ENCODE data around the gene CMAS. TPM values are rescaled to one million over a fixed set of nuclear protein-coding genes. Genes with fewer than 3 reads are reported as not detected.

The CMAS gene
- total and polyA plus RNA-seq, 4 donors, result 26.0 to 62.1 (median 38.3) TPM

DNA sequence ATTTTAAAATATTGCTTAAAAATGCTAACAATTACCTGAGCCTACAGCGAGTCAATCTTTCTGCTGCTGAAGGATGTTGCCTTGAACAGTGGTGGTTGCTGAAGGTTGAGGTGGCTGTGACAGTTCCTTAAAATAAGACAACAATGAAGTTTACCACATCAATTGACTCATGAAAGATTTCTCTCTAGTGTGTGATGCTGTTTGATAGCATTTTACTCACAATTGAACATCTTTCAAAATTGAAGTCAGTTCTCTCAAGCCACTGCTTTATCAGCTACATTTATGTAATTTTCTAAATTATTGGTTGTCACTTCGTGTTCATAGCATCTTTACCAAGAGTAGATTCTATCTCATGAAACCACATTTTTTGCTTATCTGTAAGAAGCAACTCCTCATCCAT lies 20.3 kb downstream of the CMAS start:
- peaks cover 0 to 3% (median 0%) of the 10 kb centered on the region in 4 donors for H3K4me1 ChIP-seq (ENCODE audit: control insufficient read depth in 4 of 4, insufficient read depth in 4 of 4, low read length in 3 of 4)
- no peak for DNase-seq (ENCODE audit: low spot score)
- H3K9me3 ChIP-seq (ENCODE audit: control insufficient read depth in 4 of 4, low read length in 3 of 4), result no peaks in the 10 kb centered on the region
- peaks cover 2 to 32% (median 27%) of the 10 kb centered on the region in 4 donors for H3K36me3 ChIP-seq (ENCODE audit: control insufficient read depth in 4 of 4, insufficient read depth in 3 of 4, low read depth in 1 of 4, low read length in 3 of 4)
- H3K27me3 ChIP-seq (ENCODE audit: control insufficient read depth in 4 of 4, insufficient read depth in 4 of 4, low read length in 3 of 4), result no peaks in the 10 kb centered on the region
- WGBS, result 97% methylated on average over 2 of the region's 2 CpGs
- H3K27ac ChIP-seq (ENCODE audit: low read depth in 1 of 2, low read length in 2 of 2), result no peak overlapping the region
- no peak overlapping the region for H3K4me3 ChIP-seq (ENCODE audit: low read depth in 1 of 3, low read length in 3 of 3)
- no peak overlapping the region for H3K9ac ChIP-seq (ENCODE audit: low read depth in 1 of 2, low read length in 2 of 2)
- TF ChIP-seq EGR1 (IDR thresholded peaks at IDR 0.05; ENCODE audit: low read depth in 2 of 2) (no peak), YY1 (IDR thresholded peaks at IDR 0.05) (no peak), JUND (IDR thresholded peaks at IDR 0.05) (no peak), ZBTB33 (IDR thresholded peaks at IDR 0.05) (no peak), GABPA (IDR thresholded peaks at IDR 0.05 in 1 of 2, conservative IDR thresholded peaks at IDR 0.05 in 1 of 2) (no peak), HNF4G (IDR thresholded peaks at IDR 0.05) (no peak), REST (IDR thresholded peaks at IDR 0.05) (no peak), MAX (IDR thresholded peaks at IDR 0.05) (no peak), FOXA1 (IDR thresholded peaks at IDR 0.05) (no peak), FOXA2 (IDR thresholded peaks at IDR 0.05) (no peak), SP1 (IDR thresholded peaks at IDR 0.05) (no peak), HNF4A (conservative IDR thresholded peaks at IDR 0.05) (no peak), RXRA (IDR thresholded peaks at IDR 0.05) (no peak), TAF1 (conservative IDR thresholded peaks at IDR 0.05) (no peak), NR2F2 (IDR thresholded peaks at IDR 0.05) (no peak)
- TF ChIP-seq, protein P1, sequence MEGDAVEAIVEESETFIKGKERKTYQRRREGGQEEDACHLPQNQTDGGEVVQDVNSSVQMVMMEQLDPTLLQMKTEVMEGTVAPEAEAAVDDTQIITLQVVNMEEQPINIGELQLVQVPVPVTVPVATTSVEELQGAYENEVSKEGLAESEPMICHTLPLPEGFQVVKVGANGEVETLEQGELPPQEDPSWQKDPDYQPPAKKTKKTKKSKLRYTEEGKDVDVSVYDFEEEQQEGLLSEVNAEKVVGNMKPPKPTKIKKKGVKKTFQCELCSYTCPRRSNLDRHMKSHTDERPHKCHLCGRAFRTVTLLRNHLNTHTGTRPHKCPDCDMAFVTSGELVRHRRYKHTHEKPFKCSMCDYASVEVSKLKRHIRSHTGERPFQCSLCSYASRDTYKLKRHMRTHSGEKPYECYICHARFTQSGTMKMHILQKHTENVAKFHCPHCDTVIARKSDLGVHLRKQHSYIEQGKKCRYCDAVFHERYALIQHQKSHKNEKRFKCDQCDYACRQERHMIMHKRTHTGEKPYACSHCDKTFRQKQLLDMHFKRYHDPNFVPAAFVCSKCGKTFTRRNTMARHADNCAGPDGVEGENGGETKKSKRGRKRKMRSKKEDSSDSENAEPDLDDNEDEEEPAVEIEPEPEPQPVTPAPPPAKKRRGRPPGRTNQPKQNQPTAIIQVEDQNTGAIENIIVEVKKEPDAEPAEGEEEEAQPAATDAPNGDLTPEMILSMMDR (IDR thresholded peaks at IDR 0.05; ENCODE audit: low read depth, low read length, missing input control), result no peak
- TF ChIP-seq, protein P2, sequence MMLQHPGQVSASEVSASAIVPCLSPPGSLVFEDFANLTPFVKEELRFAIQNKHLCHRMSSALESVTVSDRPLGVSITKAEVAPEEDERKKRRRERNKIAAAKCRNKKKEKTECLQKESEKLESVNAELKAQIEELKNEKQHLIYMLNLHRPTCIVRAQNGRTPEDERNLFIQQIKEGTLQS (IDR thresholded peaks at IDR 0.05), result no peak

- no peak overlapping the region for H3K27ac ChIP-seq (ENCODE audit: low read depth in 1 of 2, low read length in 2 of 2)
- H3K36me3 ChIP-seq (ENCODE audit: control insufficient read depth in 4 of 4, insufficient read depth in 3 of 4, low read depth in 1 of 4, low read length in 3 of 4), result peaks cover 2 to 16% (median 13%) of the 10 kb centered on the region in 4 donors
- H3K9ac ChIP-seq (ENCODE audit: low read depth in 1 of 2, low read length in 2 of 2), result no peak overlapping the region
- DNase-seq (ENCODE audit: low spot score), result no peak
- no peaks in the 10 kb centered on the region for H3K4me1 ChIP-seq (ENCODE audit: control insufficient read depth in 4 of 4, insufficient read depth in 4 of 4, low read length in 3 of 4)
- WGBS, result 72% methylated on average over 1 of the region's 1 CpG
- no peaks in the 10 kb centered on the region for H3K27me3 ChIP-seq (ENCODE audit: control insufficient read depth in 4 of 4, insufficient read depth in 4 of 4, low read length in 3 of 4)
- H3K9me3 ChIP-seq (ENCODE audit: control insufficient read depth in 4 of 4, low read length in 3 of 4), result no peaks in the 10 kb centered on the region
- H3K4me3 ChIP-seq (ENCODE audit: low read depth in 1 of 3, low read length in 3 of 3), result no peak overlapping the region
- TF ChIP-seq GABPA (IDR thresholded peaks at IDR 0.05 in 1 of 2, conservative IDR thresholded peaks at IDR 0.05 in 1 of 2) (no peak), NR2F2 (IDR thresholded peaks at IDR 0.05) (no peak), RAD21 (IDR thresholded peaks at IDR 0.05) (no peak), RXRA (IDR thresholded peaks at IDR 0.05) (no peak), FOXA2 (IDR thresholded peaks at IDR 0.05) (no peak), EGR1 (IDR thresholded peaks at IDR 0.05; ENCODE audit: low read depth in 2 of 2) (no peak), YY1 (IDR thresholded peaks at IDR 0.05) (no peak)
Observed at GRCh38 chr12:22069851-22070250, 23.8 kb downstream of the CMAS start.

All from liver (tissue), 9 donors.